GM21526 (cell line): ENCODE data around the gene SYCN.
"Not testable (repeated sequence)": the region's sequence is repeated elsewhere in the genome, so short reads cannot be mapped to it uniquely, and the experiment has no call there.

ENCODE experiments used
- ATAC-seq: cut with Tn5 transposase; IDR thresholded peaks from one replicate; pipeline ENCODE4 v1.9.1; 2021; ENCODE audit warnings: moderate library complexity; ENCODE audit not compliant: unreplicated experiment, low FRiP score

The SYCN gene, protein sequence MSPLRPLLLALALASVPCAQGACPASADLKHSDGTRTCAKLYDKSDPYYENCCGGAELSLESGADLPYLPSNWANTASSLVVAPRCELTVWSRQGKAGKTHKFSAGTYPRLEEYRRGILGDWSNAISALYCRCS

DNA sequence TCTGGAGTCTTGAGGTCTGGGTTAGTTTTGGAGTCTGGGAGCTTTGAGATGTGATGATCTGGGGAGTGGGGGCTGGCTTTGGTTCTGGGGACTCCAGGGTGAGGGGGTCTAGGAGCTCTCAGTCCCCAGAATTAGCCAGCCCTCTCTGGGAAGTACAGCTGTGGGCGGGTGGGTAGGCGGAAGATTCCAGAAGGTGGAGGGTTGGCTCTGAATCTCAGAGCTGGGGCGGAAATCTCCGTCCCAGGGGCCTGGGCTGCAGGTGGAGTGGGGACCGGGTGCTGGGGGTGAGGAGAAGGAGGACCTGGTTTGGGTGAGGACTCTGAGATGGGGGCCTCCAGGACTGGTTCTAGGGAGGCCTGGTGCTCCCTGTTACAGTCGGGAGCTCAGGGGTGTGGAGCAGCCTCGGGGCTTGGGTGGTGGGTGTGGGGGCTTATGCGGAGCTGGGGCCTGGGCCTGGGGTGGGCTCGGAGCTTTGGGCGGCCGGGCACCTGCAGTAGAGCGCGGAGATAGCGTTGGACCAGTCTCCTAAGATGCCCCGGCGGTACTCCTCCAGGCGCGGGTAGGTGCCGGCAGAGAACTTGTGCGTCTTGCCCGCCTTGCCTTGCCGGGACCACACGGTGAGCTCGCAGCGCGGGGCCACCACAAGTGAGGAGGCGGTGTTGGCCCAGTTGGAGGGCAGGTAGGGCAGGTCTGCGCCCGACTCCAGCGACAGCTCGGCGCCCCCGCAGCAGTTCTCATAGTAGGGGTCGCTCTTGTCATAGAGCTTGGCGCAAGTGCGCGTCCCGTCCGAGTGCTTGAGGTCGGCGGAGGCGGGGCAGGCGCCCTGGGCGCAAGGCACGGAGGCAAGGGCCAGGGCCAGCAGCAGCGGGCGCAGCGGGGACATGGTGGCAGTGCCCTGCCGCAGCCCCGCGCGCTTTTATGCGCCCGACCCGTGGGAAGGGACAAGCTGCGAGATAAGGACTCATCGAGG lies at the start of gene SYCN:
Gene SYCN, minus strand, starts transcription at position 892 of the 970 bp plus-strand sequence. Its CDS starts 9 bp downstream, at position 883.
- ATAC-seq, result no peak

DNA sequence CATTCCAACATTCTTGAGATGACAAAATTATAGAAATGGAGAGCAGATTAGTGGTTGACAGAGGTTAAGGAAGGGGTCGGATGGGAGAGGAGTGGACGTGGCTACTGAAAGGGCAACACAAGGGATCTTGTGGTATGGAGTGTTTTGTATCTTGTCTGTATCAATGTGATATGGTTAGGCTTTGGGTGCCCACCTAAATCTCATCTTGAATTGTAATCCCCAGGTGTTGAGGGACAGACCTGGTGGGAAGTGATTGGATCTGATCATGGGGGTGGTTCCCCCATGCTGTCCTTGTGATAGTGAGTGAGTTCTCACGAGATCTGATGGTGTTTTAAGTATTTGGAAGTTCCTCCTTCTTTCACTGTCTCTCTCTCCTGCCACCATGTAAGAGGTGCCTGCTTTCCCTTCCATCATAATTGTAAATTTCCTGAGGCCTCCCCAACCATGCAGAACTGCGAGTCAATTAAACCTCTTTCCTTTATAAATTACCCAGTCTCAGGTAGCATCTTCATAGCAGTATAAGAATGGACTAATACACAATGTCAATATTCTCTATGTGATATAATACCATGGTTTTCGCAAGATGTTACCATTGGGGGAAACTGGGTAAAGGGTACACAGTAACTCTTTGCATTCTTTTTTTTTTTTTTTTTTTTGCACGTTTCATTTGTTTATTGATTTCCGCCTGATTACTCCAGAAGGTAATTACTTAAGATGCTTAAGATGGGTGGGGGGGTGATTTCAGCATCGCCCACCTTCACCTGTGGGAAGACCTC lies 49.5 kb upstream of the SYCN start:
- no peak for ATAC-seq

DNA sequence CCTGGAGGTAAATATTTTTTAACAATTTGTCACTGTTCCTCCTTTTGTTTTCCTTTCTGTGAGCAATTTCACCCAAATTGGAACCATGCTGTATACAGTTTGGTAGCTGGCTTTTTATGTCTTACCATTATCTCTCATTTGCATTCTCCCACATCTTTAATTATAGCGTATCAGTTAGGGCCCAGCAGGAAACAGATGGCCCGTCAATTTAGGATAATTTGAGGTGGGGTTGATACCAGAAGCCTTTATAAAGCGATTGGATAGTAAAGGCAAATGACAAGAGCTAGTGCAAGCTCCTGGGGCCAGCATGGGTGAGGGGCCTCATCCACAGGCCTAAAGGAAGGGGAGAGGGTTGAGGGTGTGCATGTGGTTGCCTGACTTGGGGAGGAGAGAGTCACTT lies 48.4 kb upstream of the SYCN start:
- no peak for ATAC-seq

GRCh38 chr19:39251846-39252245 lies 47.8 kb upstream of the SYCN start:
- no peak for ATAC-seq

- no peak for ATAC-seq
Measured at GRCh38 chr19:39251081-39251480, 47.0 kb upstream of the SYCN start.

- ATAC-seq, result no peak
Measured at GRCh38 chr19:39248806-39249205, 44.7 kb upstream of the SYCN start, which contains the start of gene IFNL4. TSS of gene IFNL4 (minus strand) at chr19:39248856.

- no peak for ATAC-seq
Measured at GRCh38 chr19:39247701-39248664, 43.9 kb upstream of the SYCN start.

DNA sequence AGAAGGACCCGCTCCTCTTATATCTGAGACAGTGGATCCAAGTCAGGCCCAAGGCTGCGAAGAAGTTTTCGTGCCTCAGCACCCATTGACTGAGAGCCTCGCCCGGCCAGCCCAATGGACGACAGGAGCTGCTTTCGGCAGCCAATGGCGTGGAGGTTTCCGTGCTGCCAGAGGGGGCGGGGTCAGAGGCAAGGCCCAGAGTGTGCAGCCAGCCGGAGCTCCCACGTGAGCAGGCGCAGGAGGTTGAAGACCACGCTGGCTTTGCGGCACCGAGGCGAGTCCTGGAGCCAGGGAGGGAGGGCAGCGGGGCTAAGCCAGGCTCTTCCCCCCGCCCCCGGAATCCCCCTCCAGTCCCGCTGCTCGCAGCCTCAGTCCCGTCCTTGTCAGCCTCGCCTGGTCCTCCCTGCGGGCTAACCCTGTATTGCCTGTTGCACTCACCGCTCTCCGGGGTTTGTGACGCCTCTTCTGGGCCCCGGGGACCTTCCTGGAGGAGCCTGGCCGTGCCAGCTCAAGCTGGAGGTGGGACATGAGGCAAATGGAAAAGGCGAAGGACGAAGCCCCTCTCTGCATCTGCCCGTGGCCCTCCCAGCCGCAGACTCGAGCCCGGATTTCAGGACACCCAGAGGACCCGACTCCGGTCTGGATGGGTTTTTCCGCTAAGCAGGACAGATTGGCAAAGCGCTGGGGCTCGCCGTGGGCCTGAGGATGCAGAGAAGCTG lies 43.0 kb upstream of the SYCN start:
- ATAC-seq, result no peak

- ATAC-seq, result not testable (repeated sequence)
Measured at GRCh38 chr19:39245166-39245565, 41.1 kb upstream of the SYCN start.

DNA sequence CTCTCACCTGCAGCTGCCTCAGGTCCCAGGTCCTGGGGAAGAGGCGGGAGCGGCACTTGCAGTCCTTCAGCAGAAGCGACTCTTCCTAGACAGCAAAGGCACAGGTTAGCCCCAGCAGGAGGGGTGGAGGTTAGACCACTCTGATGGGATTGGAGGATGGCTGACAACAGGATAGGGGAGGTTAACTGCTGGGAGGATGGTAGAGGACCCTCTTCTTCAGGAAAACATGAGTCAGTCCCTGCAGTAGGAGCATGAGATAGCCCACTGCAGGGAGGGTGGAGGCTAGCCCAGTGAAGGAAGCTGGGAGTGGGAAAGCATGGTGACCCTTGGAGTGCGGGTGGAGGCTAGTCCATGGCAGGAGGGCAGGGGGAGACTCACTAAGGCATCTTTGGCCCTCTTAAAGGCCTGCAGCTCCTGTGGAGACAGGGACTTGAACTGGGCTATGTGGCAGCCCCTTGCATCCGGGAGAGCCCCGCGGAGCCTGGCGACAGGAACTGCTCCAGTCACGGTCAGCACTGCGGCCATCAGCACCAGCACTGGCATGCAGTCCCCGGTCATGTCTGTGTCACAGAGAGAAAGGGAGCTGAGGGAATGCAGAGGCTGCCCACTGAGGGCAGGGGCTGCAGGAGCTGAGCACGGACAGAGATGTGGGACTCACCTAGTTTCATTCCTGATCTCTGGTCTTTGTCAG lies 40.5 kb upstream of the SYCN start, which contains the start of gene IFNL3:
Gene IFNL3, minus strand, starts transcription at position 597 of the 691 bp plus-strand sequence. Its CDS starts 39 bp downstream, at position 558.
- ATAC-seq, result not testable (repeated sequence)

DNA sequence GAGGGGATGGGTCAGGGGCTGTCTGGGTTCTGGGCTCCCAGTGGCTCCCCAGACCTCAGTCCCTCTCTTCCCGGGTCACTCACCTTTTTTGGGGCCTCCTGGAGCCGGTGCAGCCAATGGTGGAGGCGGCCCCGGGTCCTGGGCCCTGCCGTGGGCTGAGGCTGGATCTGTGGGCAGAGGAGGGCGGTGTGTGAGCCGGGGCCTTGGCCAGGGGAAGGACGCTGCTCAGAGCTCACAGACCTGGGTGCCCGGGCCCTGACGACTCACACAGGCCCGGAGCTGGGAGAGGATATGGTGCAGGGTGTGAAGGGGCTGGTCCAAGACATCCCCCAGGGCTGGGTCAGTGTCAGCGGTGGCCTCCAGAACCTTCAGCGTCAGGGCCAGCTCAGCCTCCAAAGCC lies 39.7 kb upstream of the SYCN start:
- ATAC-seq, result not testable (repeated sequence)

- ATAC-seq, result no peak
Measured at GRCh38 chr19:39240421-39240820, 36.4 kb upstream of the SYCN start.

DNA sequence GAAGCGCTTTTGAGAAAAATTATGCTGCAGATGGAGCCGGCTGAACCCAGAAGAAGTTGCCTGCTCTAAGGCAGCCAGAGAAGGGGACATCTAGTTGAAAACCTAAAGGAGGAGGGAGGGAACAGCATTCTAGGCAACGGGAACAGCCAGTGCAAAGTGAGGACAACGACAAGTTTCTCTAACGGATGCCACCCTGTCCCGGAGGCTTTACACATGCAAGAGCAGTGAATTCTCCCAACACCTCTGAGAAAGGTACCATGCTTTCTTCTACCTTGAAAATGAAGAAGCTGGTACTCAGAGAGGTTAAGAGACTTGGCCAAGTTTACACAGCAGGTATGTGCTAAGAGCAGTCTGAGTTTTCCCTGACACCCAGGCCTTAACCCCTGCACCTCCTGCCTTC lies 34.9 kb upstream of the SYCN start:
- no peak for ATAC-seq

DNA sequence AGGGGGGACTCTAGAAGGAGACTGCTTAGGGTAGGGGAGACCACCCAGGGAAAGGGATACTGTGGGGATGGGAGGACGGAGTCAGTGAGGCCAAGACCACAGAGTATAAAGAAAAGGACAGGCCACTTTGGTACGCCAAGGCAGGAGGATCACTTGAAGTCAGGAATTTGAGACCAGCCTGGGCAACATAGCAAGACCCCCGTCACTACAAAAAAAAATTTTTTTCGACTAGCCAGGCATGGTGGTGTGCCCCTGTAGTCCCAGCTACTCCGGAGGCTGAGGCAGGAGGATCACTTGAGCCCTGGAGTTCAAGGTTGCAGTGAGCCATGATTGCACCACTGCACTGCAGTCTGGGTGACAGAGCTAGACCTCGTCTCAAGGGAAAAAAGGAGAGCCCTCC lies 34.1 kb upstream of the SYCN start:
- ATAC-seq, result no peak

GRCh38 chr19:39237200-39238184 lies 33.4 kb upstream of the SYCN start:
- no peak for ATAC-seq

- ATAC-seq, result no peak
Measured at GRCh38 chr19:39236527-39236926, 32.5 kb upstream of the SYCN start.

GRCh38 chr19:39232708-39233107 lies 28.6 kb upstream of the SYCN start:
- no peak for ATAC-seq
